ENCODE data around the gene NENF. TPM values are rescaled to one million over a fixed set of nuclear protein-coding genes. Genes with fewer than 3 reads are reported as not detected.

NENF gene
- total and polyA plus RNA-seq, 8 donors, result 23.8 to 97.0 (median 34.5) TPM

- no peaks in the 10 kb centered on the region for H3K36me3 ChIP-seq
- no peak for ATAC-seq
- no peaks in the 10 kb centered on the region for H3K9me3 ChIP-seq
- 64 to 72% methylated on average over 13 of the region's 13 CpGs for WGBS, 2 donors
- H3K4me3 ChIP-seq, result peak overlapping the region in 3 of 4 donors; percentile 73 to 95 (median 74)
- TF ChIP-seq CTCF (IDR thresholded peaks at IDR 0.05), result no peak
- H3K4me1 ChIP-seq, result peaks cover 0 to 6% (median 0%) of the 10 kb centered on the region in 3 donors
- no peak for DNase-seq
- H3K27me3 ChIP-seq, result no peaks in the 10 kb centered on the region
- peak overlapping the region in 3 of 4 donors; percentile 10 to 52 (median 50) for H3K27ac ChIP-seq
- no peak for FAIRE-seq
- intact Hi-C loops (cut with DNase I), result no loop called here
Measured at GRCh38 chr1:212415107-212415841, 17.4 kb upstream of the NENF start.

GRCh38 chr1:212421165-212421564 is 11.6 kb upstream of the NENF start:
- intact Hi-C loops (cut with DNase I), result no loop called here
- ATAC-seq (no peak), DNase-seq (no peak), FAIRE-seq (no peak)
- Histone ChIP-seq H3K36me3 (no peaks in the 10 kb centered on the region), H3K27ac (no peak overlapping the region), H3K4me1 (no peaks in the 10 kb centered on the region), H3K9me3 (no peaks in the 10 kb centered on the region), H3K27me3 (no peaks in the 10 kb centered on the region), H3K4me3 (no peak overlapping the region)
- 51 to 52% methylated on average over 2 of the region's 2 CpGs for WGBS, 2 donors
- no peak for TF ChIP-seq CTCF (IDR thresholded peaks at IDR 0.05)

- 62 to 65% methylated on average over 3 of the region's 3 CpGs for WGBS, 2 donors
Measured at GRCh38 chr1:212423879-212424278, 8.8 kb upstream of the NENF start.

GRCh38 chr1:212428496-212428895 is 4.2 kb upstream of the NENF start:
- TF ChIP-seq CTCF (IDR thresholded peaks at IDR 0.05), result no peak
- FAIRE-seq, result no peak
- WGBS, 2 donors, result 54 to 62% methylated on average over 5 of the region's 5 CpGs
- H3K27ac ChIP-seq, result no peak overlapping the region
- intact Hi-C loops (cut with DNase I), result no loop called here
- no peak overlapping the region for H3K4me3 ChIP-seq
- H3K36me3 ChIP-seq, result no peaks in the 10 kb centered on the region
- peaks cover 0 to 3% (median 0%) of the 10 kb centered on the region in 3 donors for H3K4me1 ChIP-seq
- no peak for ATAC-seq
- H3K27me3 ChIP-seq, result no peaks in the 10 kb centered on the region
- no peak for DNase-seq
- no peaks in the 10 kb centered on the region for H3K9me3 ChIP-seq

More at GRCh38 chr1:212423879-212424278, 8.8 kb upstream of the NENF start:
- Histone ChIP-seq H3K4me1 (no peaks in the 10 kb centered on the region), H3K4me3 (no peak overlapping the region), H3K36me3 (no peaks in the 10 kb centered on the region), H3K27ac (no peak overlapping the region), H3K27me3 (no peaks in the 10 kb centered on the region), H3K9me3 (no peaks in the 10 kb centered on the region)
- intact Hi-C loops (cut with DNase I), result no loop called here
- ATAC-seq, result no peak
- DNase-seq, result no peak
- no peak for FAIRE-seq
- no peak for TF ChIP-seq CTCF (IDR thresholded peaks at IDR 0.05)

- ATAC-seq (no peak), FAIRE-seq (no peak), DNase-seq (no peak)
- WGBS, 2 donors, result 86 to 90% methylated on average over 2 of the region's 2 CpGs
- no peak for TF ChIP-seq CTCF (IDR thresholded peaks at IDR 0.05)
- intact Hi-C loops (cut with DNase I), result no loop called here
- no peak overlapping the region for H3K27ac ChIP-seq
- H3K27me3 ChIP-seq, result no peaks in the 10 kb centered on the region
- H3K9me3 ChIP-seq, result no peaks in the 10 kb centered on the region
- H3K4me3 ChIP-seq, result no peak overlapping the region
- no peaks in the 10 kb centered on the region for H3K36me3 ChIP-seq
- peaks cover 0 to 3% (median 0%) of the 10 kb centered on the region in 3 donors for H3K4me1 ChIP-seq
Measured at GRCh38 chr1:212430416-212430815, 2.3 kb upstream of the NENF start.
